GM23338 (cell line): ENCODE results near the gene RTP5. TPM values are rescaled to one million over a fixed set of nuclear protein-coding genes. Genes with fewer than 3 reads are reported as not detected.

Experiments
- ATAC-seq: fragments of 200-7000 bp; cut with Tn5 transposase; 3 replicates; pipeline ENCODE4 v1.9.1; 2020
- DNase-seq: peaks from one replicate; pipeline ENCODE4 v3.0.0-alpha.2; 2015; ENCODE audit warnings: low spot score
- H2AFZ ChIP-seq: fragments of 200-600 bp; sonication (generic); 2 replicates; pipeline ENCODE4 v1.8.0; 2016; ENCODE audit warnings: antibody characterized with exemption, mild to moderate bottlenecking, moderate library complexity
- H3F3A ChIP-seq: fragments of 200-600 bp; sonication (generic); replicated peaks from 2 replicates; pipeline ENCODE4 v1.8.0; 2017; ENCODE audit warnings: antibody characterized with exemption, mixed run types, low read depth
- H3K27ac ChIP-seq: fragments of 200-600 bp; sonication (generic); 2 replicates; pipeline ENCODE4 v1.6.1; 2016; ENCODE audit warnings: low read depth
- H3K27me3 ChIP-seq: fragments of 200-600 bp; sonication (generic); 2 replicates; pipeline ENCODE4 v1.8.0; 2016; ENCODE audit warnings: mild to moderate bottlenecking, mixed run types, moderate library complexity; ENCODE audit not compliant: insufficient read depth
- H3K36me3 ChIP-seq: fragments of 200-600 bp; sonication (generic); 2 replicates; pipeline ENCODE4 v1.8.0; 2016; ENCODE audit warnings: mild to moderate bottlenecking; ENCODE audit not compliant: insufficient read depth
- H3K4me1 ChIP-seq: fragments of 200-600 bp; sonication (generic); 2 replicates; pipeline ENCODE4 v1.8.0; 2016; ENCODE audit warnings: mild to moderate bottlenecking, moderate library complexity; ENCODE audit not compliant: insufficient read depth
- H3K4me2 ChIP-seq: fragments of 200-600 bp; sonication (generic); 2 replicates; pipeline ENCODE4 v1.7.1; 2017; ENCODE audit warnings: mixed run types
- H3K4me3 ChIP-seq: fragments of 200-600 bp; sonication (generic); 2 replicates; pipeline ENCODE4 v1.6.1; 2016; ENCODE audit warnings: mixed run types
- H3K79me2 ChIP-seq: fragments of 200-600 bp; sonication (generic); replicated peaks from 2 replicates; pipeline ENCODE4 v1.8.0; 2017; ENCODE audit warnings: mild to moderate bottlenecking; ENCODE audit not compliant: insufficient read depth
- H3K9me2 ChIP-seq: fragments of 200-600 bp; sonication (generic); 2 replicates; pipeline ENCODE4 v1.8.0; 2017; ENCODE audit not compliant: insufficient read depth
- H4K20me1 ChIP-seq: fragments of 200-600 bp; sonication (generic); replicated peaks from 2 replicates; pipeline ENCODE4 v1.8.0; 2017; ENCODE audit warnings: mild to moderate bottlenecking; ENCODE audit not compliant: insufficient read depth
- H3K27ac Mint-ChIP-seq: 2 replicates; pipeline ENCODE4 v1.8.0; 2020; ENCODE audit warnings: inconsistent platforms, mild to moderate bottlenecking, moderate library complexity, mixed read lengths
- H3K27me3 Mint-ChIP-seq: 3 replicates; pipeline ENCODE4 v1.8.0; 2022; ENCODE audit warnings: low read depth, mild to moderate bottlenecking, moderate library complexity, mixed read lengths, inconsistent platforms; ENCODE audit not compliant: insufficient read depth, poor library complexity
- H3K36me3 Mint-ChIP-seq: 3 replicates; pipeline ENCODE4 v1.8.0; 2021; ENCODE audit warnings: low read depth, mild to moderate bottlenecking, inconsistent platforms, moderate library complexity, mixed read lengths
- H3K4me1 Mint-ChIP-seq: 3 replicates; pipeline ENCODE4 v1.8.0; 2020; ENCODE audit warnings: mild to moderate bottlenecking, inconsistent platforms, mixed read lengths
- H3K4me3 Mint-ChIP-seq: 3 replicates; pipeline ENCODE4 v1.8.0; 2021; ENCODE audit warnings: moderate library complexity, mild to moderate bottlenecking, inconsistent platforms, mixed read lengths
- H3K9me3 Mint-ChIP-seq: 3 replicates; pipeline ENCODE4 v1.8.0; 2020; ENCODE audit warnings: moderate library complexity, mild to moderate bottlenecking, inconsistent platforms, mixed read lengths
- CREB1 ChIP-seq: fragments of 250-450 bp; sonication (Bioruptor Pico); IDR thresholded peaks from 2 replicates; pipeline ENCODE4 v1.5.0; 2020; ENCODE audit warnings: low read depth, mild to moderate bottlenecking, moderate library complexity
- EZH2 ChIP-seq: fragments of 200-600 bp; sonication (generic); IDR thresholded peaks from one replicate; pipeline ENCODE4 v1.8.0; 2017; ENCODE audit warnings: antibody characterized with exemption, mild to moderate bottlenecking, low read depth; ENCODE audit not compliant: unreplicated experiment
- JUNB ChIP-seq: IDR thresholded peaks from one replicate; pipeline ENCODE4 v1.6.1; 2016; ENCODE audit warnings: antibody characterized with exemption; ENCODE audit not compliant: unreplicated experiment
- NANOG ChIP-seq: IDR thresholded peaks from 2 replicates; pipeline ENCODE4 v1.6.1; 2016; ENCODE audit warnings: antibody characterized with exemption, borderline replicate concordance
- POLR2AphosphoS5 ChIP-seq: IDR thresholded peaks from 2 replicates; pipeline ENCODE4 v1.6.1; 2016; ENCODE audit warnings: antibody characterized with exemption, low read depth
- REST ChIP-seq: IDR thresholded peaks from one replicate; pipeline ENCODE4 v1.6.1; 2018; ENCODE audit warnings: antibody characterized with exemption; ENCODE audit not compliant: unreplicated experiment
- ZNF114 ChIP-seq: fragments of 250-450 bp; sonication (Bioruptor Pico); IDR thresholded peaks from 2 replicates; pipeline ENCODE4 v1.5.0; 2020; ENCODE audit warnings: mild to moderate bottlenecking, moderate library complexity
- polyA plus RNA-seq: library from polyadenylated mRNA; unstranded; fragments of >200 nt; fragmentation: Nextera tagmentation; extraction: Ambion mirVana; gene quantifications from 2 replicates; pipeline ENCODE4 v1.2.1, GENCODE V29; 2016
- total RNA-seq: library from RNA; depleted of rRNA; stranded (reverse); fragments of >200 nt; shearing (Covaris generic); gene quantifications from 2 replicates; pipeline ENCODE4 v1.2.3, GENCODE V29; 2014
- TF ChIP-seq, protein P1 (sequence below): IDR thresholded peaks from 2 replicates; pipeline ENCODE4 v1.6.1; 2016; ENCODE audit warnings: antibody characterized with exemption

RTP5 gene
- total and polyA plus RNA-seq, 2 experiments from 2014 or later, result not detected

DNA sequence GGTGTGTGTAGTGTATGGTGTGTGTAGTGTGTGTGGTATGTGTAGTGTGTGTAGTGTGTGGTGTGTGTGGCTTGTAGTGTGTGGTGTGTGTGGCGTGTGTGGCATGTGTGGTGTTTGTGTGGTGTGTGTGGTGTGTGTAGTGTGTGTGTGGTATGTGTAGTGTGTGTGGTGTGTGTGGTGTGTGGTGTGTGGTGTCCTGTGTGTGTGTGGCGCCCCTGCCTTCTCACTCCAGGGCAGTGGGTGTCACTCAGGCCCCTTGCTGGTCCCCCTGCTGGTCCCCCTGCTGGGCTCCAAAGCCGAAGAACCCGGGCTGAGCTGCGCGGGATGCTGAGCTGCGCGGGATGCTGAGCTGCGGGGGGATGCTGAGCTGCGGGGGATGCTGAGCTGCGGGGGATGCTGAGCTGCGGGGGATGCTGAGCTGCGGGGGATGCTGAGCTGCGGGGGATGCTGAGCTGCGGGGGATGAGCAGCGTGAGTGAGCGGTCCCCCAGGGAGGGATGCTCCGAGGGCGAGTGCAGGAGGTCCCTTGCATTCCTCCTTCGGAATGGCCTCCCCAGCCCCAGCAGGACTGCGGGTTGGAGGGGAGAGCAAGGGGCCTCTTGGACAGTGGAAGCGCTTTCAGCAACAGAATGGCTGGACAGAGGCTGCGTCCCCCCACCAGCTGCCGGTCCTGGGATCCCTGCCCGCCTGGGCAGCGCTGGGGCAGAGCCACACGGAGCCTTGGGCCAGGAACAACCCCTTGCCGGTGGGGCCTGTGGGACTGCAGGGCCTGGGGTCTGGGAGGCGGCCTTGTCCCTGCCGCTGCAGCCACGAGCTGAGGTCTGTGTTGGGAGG, 3.4 kb upstream of the RTP5 start:
- TF ChIP-seq NANOG (no peak), JUNB (no peak), ZNF114 (no peak), POLR2AphosphoS5 (no peak), REST (peak; percentile 75), CREB1 (CRISPR knock-in tag) (no peak), EZH2 (no peak)
- TF ChIP-seq, protein P1, sequence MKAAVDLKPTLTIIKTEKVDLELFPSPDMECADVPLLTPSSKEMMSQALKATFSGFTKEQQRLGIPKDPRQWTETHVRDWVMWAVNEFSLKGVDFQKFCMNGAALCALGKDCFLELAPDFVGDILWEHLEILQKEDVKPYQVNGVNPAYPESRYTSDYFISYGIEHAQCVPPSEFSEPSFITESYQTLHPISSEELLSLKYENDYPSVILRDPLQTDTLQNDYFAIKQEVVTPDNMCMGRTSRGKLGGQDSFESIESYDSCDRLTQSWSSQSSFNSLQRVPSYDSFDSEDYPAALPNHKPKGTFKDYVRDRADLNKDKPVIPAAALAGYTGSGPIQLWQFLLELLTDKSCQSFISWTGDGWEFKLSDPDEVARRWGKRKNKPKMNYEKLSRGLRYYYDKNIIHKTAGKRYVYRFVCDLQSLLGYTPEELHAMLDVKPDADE, result no peak
- Histone ChIP-seq H2AFZ (peak overlapping the region; percentile 81; the same call in 1 of the 2 replicates), H3K4me3 (no peak overlapping the region), H3K27ac (no peak overlapping the region), H3K27me3 (no peaks in the 10 kb centered on the region), H3F3A (peaks cover 9% of the 10 kb centered on the region; the same call in 1 of the 2 replicates), H3K36me3 (no peaks in the 10 kb centered on the region), H3K9me2 (no peaks in the 10 kb centered on the region), H3K4me2 (no peak overlapping the region), H4K20me1 (no peaks in the 10 kb centered on the region), H3K79me2 (no peaks in the 10 kb centered on the region), H3K4me1 (no peaks in the 10 kb centered on the region; the same call in 1 of the 2 replicates)
- Mint-ChIP-seq H3K36me3 (no peaks in the 10 kb centered on the region; the same call in 2 of the 3 replicates), H3K4me1 (peaks cover 26% of the 10 kb centered on the region), H3K9me3 (peaks cover 5% of the 10 kb centered on the region; the same call in 2 of the 3 replicates), H3K27ac (no peak overlapping the region), H3K27me3 (peaks cover 24% of the 10 kb centered on the region), H3K4me3 (no peak overlapping the region; the same call in 2 of the 3 replicates)
- DNase-seq (peak; percentile 71), ATAC-seq (peak; percentile 73)
